LNCaP clone FGC (cell line): ENCODE measurements around the gene FBXL16.
A peak's percentile ranks its signal among the peaks of the same experiment; 100 is the strongest.
"Not testable (repeated sequence)": the region's sequence is repeated elsewhere in the genome, so short reads cannot be mapped to it uniquely, and the experiment has no call there.

ENCODE experiments used
- DNase-seq: peaks from one replicate; pipeline ENCODE4 v3.0.0-alpha.2; 2011; ENCODE audit warnings: low read depth
- H3K4me3 ChIP-seq: 2 replicates; pipeline ENCODE4 v1.5.1; 2011; ENCODE audit warnings: mild to moderate bottlenecking, low read depth, low read length, control low read depth
- TF ChIP-seq, protein P1 (sequence below): IDR thresholded peaks from 2 replicates; pipeline ENCODE4 v1.5.1; 2012; ENCODE audit warnings: mild to moderate bottlenecking; ENCODE audit not compliant: control insufficient read depth, insufficient read depth; ENCODE audit errors: extremely low read depth

The FBXL16 gene, protein sequence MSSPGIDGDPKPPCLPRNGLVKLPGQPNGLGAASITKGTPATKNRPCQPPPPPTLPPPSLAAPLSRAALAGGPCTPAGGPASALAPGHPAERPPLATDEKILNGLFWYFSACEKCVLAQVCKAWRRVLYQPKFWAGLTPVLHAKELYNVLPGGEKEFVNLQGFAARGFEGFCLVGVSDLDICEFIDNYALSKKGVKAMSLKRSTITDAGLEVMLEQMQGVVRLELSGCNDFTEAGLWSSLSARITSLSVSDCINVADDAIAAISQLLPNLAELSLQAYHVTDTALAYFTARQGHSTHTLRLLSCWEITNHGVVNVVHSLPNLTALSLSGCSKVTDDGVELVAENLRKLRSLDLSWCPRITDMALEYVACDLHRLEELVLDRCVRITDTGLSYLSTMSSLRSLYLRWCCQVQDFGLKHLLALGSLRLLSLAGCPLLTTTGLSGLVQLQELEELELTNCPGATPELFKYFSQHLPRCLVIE

DNA sequence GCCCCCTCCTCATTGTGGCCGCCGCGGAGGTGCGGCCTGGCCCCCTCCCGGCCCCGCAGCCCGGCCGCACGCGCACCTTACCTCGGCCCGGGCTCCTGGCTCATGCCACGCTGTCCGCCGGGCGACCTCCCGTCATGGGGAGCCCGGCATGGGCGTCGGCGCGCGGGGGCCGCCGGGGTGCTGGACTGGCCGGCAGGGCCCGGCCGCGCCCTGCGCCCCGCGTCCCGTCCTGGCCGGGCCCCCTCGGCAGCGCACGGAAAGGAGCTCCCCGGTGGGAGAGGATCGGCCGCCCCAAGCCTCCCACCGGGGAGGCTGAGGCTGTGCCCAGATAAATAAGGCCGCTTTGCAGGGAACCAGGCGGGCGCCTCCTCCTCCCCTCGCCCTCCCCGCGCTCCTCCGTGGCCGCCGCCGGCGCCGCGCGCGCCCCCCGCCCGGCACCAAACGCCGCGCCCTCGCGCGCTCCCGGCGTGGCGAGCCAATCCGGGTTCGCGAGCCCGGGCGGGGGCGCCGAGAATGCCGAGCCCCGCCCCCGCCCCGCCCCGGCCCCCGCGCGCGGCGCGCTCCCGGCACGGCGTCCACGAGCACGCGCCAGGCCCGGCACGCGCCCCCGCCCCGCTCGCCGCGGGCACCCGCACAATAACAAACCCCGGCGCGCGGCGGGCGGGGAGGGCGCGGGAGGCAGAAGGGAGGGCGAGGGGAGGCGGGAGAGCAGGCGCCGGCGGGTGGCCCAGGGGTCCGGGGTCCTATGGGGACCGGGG lies at the start of gene FBXL16:
Gene FBXL16 (minus strand): TSS at position 371 of the 758 bp plus-strand sequence. CDS start 8,396 bp downstream, outside the sequence.
- no peak for DNase-seq
- peak within 1 kb of the TSS; percentile 55 for H3K4me3 ChIP-seq
- TF ChIP-seq, protein P1, sequence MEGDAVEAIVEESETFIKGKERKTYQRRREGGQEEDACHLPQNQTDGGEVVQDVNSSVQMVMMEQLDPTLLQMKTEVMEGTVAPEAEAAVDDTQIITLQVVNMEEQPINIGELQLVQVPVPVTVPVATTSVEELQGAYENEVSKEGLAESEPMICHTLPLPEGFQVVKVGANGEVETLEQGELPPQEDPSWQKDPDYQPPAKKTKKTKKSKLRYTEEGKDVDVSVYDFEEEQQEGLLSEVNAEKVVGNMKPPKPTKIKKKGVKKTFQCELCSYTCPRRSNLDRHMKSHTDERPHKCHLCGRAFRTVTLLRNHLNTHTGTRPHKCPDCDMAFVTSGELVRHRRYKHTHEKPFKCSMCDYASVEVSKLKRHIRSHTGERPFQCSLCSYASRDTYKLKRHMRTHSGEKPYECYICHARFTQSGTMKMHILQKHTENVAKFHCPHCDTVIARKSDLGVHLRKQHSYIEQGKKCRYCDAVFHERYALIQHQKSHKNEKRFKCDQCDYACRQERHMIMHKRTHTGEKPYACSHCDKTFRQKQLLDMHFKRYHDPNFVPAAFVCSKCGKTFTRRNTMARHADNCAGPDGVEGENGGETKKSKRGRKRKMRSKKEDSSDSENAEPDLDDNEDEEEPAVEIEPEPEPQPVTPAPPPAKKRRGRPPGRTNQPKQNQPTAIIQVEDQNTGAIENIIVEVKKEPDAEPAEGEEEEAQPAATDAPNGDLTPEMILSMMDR: no peak

- DNase-seq: no peak
- TF ChIP-seq, protein P1: no peak
- no peak overlapping the region for H3K4me3 ChIP-seq
Observed at GRCh38 chr16:754656-755055, 49.1 kb upstream of the FBXL16 start.

- not testable (repeated sequence) for DNase-seq, H3K4me3 ChIP-seq
Observed at GRCh38 chr16:754121-754607, 48.6 kb upstream of the FBXL16 start.

DNA sequence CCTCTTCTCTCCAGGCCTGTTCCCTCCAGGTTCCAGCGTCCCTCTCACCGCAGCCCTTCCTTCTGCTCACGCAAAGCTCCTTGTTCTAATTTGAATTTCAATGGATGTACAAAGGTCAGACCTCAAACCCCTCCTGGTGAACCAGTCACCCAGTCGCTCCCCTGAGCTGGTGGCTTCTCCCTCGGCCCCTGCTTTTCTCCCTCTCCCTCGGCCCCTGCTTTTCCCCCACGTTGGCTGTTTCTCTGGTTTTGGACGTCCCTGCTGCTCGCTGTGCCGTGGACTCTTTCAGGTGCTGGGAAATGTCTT lies 46.4 kb upstream of the FBXL16 start:
- no peak for DNase-seq
- no peak overlapping the region for H3K4me3 ChIP-seq
- TF ChIP-seq, protein P1: no peak

- TF ChIP-seq, protein P1: no peak
- no peak overlapping the region for H3K4me3 ChIP-seq
- DNase-seq: no peak
Observed at GRCh38 chr16:751152-752006, 45.8 kb upstream of the FBXL16 start.

GRCh38 chr16:750485-750884 lies 44.9 kb upstream of the FBXL16 start:
- TF ChIP-seq, protein P1: no peak
- DNase-seq: no peak
- H3K4me3 ChIP-seq: no peak overlapping the region

- DNase-seq: no peak
- TF ChIP-seq, protein P1: no peak
- H3K4me3 ChIP-seq: no peak overlapping the region
Observed at GRCh38 chr16:749010-749409, 43.4 kb upstream of the FBXL16 start.
